A673 (cell line): Measurements from ENCODE around the gene SLC7A8. TPM values are rescaled to one million over a fixed set of nuclear protein-coding genes. Genes with fewer than 3 reads are reported as not detected.

Source experiments
- BruUV-seq: library from RNA; stranded (reverse); fragments of 400-500 nt; replicated peaks from 2 replicates; lab custom pipeline; 2021; lab: Mats Ljungman, UMichigan
- CTCF ChIA-PET: fragments of 300-600 bp; sonication (Branson Sonifier 250); formaldehyde crosslinking; loops from one replicate; lab custom pipeline; 2022; ENCODE audit warnings: antibody characterized with exemption; lab: Charles Lee
- POLR2A ChIA-PET: fragments of 300-600 bp; sonication (Branson Sonifier 250); formaldehyde crosslinking; loops from one replicate; lab custom pipeline; 2022; ENCODE audit warnings: antibody characterized with exemption; ENCODE audit not compliant: low non-redundant PET; lab: Charles Lee
- DNase-seq: peaks from one replicate; pipeline ENCODE4 v3.0.0-alpha.2; 2015; ENCODE audit warnings: low spot score
- H3K27ac ChIP-seq: fragments of 200-600 bp; sonication (generic); 2 replicates; pipeline ENCODE4 v1.5.1; 2016; ENCODE audit warnings: mixed run types, low read depth, mild to moderate bottlenecking, mixed read lengths, antibody characterized with exemption, low read length; ENCODE audit not compliant: poor library complexity, severe bottlenecking
- H3K27me3 ChIP-seq: fragments of 200-600 bp; sonication (generic); replicated peaks from 2 replicates; pipeline ENCODE4 v1.6.1; 2017; ENCODE audit warnings: mixed run types, low read depth, mild to moderate bottlenecking, mixed read lengths, antibody characterized with exemption, low read length; ENCODE audit not compliant: insufficient read depth, poor library complexity
- H3K36me3 ChIP-seq: fragments of 200-600 bp; sonication (generic); 2 replicates; pipeline ENCODE4 v1.6.1; 2016; ENCODE audit warnings: mixed run types, mild to moderate bottlenecking, mixed read lengths, antibody characterized with exemption, low read length; ENCODE audit not compliant: insufficient read depth, poor library complexity, severe bottlenecking
- H3K4me1 ChIP-seq: fragments of 200-600 bp; sonication (generic); 2 replicates; pipeline ENCODE4 v1.6.1; 2017; ENCODE audit warnings: mixed run types, mild to moderate bottlenecking, mixed read lengths, antibody characterized with exemption, low read length; ENCODE audit not compliant: insufficient read depth, poor library complexity, severe bottlenecking
- H3K4me3 ChIP-seq: fragments of 200-600 bp; sonication (generic); 2 replicates; pipeline ENCODE4 v1.5.1; 2016; ENCODE audit warnings: low read depth, mixed run types, mild to moderate bottlenecking, mixed read lengths, low read length; ENCODE audit not compliant: poor library complexity, severe bottlenecking
- H3K9me3 ChIP-seq: fragments of 200-600 bp; sonication (generic); 2 replicates; pipeline ENCODE4 v1.6.1; 2016; ENCODE audit warnings: mixed run types, low read depth, mild to moderate bottlenecking, mixed read lengths, antibody characterized with exemption, low read length; ENCODE audit not compliant: poor library complexity, severe bottlenecking
- CTCF ChIP-seq: fragments of 300-800, 200-600 bp; sonication (generic); conservative IDR thresholded peaks from 2 replicates; pipeline ENCODE4 v1.5.1; 2017; ENCODE audit warnings: low read depth, mild to moderate bottlenecking, antibody characterized with exemption, low read length, moderate library complexity, mixed read lengths
- EZH2 ChIP-seq: fragments of 200-600 bp; sonication (generic); IDR thresholded peaks from 2 replicates; pipeline ENCODE4 v1.6.1; 2017; ENCODE audit warnings: borderline replicate concordance, low read depth, mild to moderate bottlenecking, mixed read lengths, antibody characterized with exemption, low read length; ENCODE audit not compliant: poor library complexity, severe bottlenecking
- intact Hi-C: fragments of 100-400 bp; cut with micrococcal nuclease; formaldehyde crosslinking; loops from one replicate; pipeline ENCODE4 v1.10.0; 2022; ENCODE audit not compliant: unreplicated experiment
- total RNA-seq: library from RNA; stranded (reverse); gene quantifications from 2 replicates; pipeline ENCODE4 v1.2.3, GENCODE V29; 2021

Gene SLC7A8
- total RNA-seq, 1 experiment from 2014 or later: 18.3 TPM

- ChIA-PET POLR2A (no interaction called here), CTCF (no interaction called here)
- no peak for DNase-seq
- Histone ChIP-seq H3K36me3 (no peaks in the 10 kb centered on the region), H3K4me3 (no peak overlapping the region), H3K9me3 (no peaks in the 10 kb centered on the region), H3K27me3 (no peaks in the 10 kb centered on the region), H3K4me1 (peaks cover 9% of the 10 kb centered on the region), H3K27ac (no peak overlapping the region)
- intact Hi-C loops: no loop called here
- no TSS peak for BruUV-seq
- no peak for TF ChIP-seq EZH2
- no peak for TF ChIP-seq CTCF
These were observed 46.8 kb downstream of the SLC7A8 start for GRCh38 chr14:23136566-23137133.

GRCh38 chr14:23132970-23133369 lies 50.5 kb downstream of the SLC7A8 start:
- CTCF ChIA-PET: no interaction called here

GRCh38 chr14:23131482-23131881 lies 52.0 kb downstream of the SLC7A8 start:
- DNase-seq: no peak
- ChIA-PET CTCF (no interaction called here), POLR2A (no interaction called here)
- no peaks in the 10 kb centered on the region for H3K4me1 ChIP-seq
- intact Hi-C loops: no loop called here
- H3K9me3 ChIP-seq: no peaks in the 10 kb centered on the region
- H3K27me3 ChIP-seq: no peaks in the 10 kb centered on the region
- no peak for TF ChIP-seq CTCF
- H3K4me3 ChIP-seq: no peak overlapping the region
- no TSS peak for BruUV-seq
- H3K36me3 ChIP-seq: no peaks in the 10 kb centered on the region
- H3K27ac ChIP-seq: no peak overlapping the region

More at GRCh38 chr14:23132970-23133369, 50.5 kb downstream of the SLC7A8 start:
- H3K27ac ChIP-seq: no peak overlapping the region
- H3K36me3 ChIP-seq: no peaks in the 10 kb centered on the region
- no TSS peak for BruUV-seq
- POLR2A ChIA-PET: no interaction called here
- H3K4me3 ChIP-seq: no peak overlapping the region
- no peak for TF ChIP-seq CTCF
- no peak for TF ChIP-seq EZH2
- no peaks in the 10 kb centered on the region for H3K27me3 ChIP-seq
- H3K9me3 ChIP-seq: no peaks in the 10 kb centered on the region
- intact Hi-C loops: no loop called here
- DNase-seq: no peak
- H3K4me1 ChIP-seq: no peaks in the 10 kb centered on the region
